ENCODE measurements around the gene DSCAML1. TPM values are rescaled to one million over a fixed set of nuclear protein-coding genes. Genes with fewer than 3 reads are reported as not detected.

Gene DSCAML1
- total and polyA plus RNA-seq, 2 of the 8 experiments (the other 6 are each of a cell fraction or from before 2014, with no cell fraction given): 0.19 to 0.24 TPM

GRCh38 chr11:117818041-117818873 is 21.2 kb upstream of the DSCAML1 start:
- H3K27ac ChIP-seq (ENCODE audit: low read depth, low read length): no peak overlapping the region
- 75% methylated on average over 9 of the region's 9 CpGs; no CpG with 5 or more reads in 1 of the 2 experiments for WGBS, 2 experiments (ENCODE audit: extremely low coverage in 1 of 2, insufficient coverage in 1 of 2, insufficient read length in 1 of 2, insufficient replicate concordance in 2 of 2, low coverage in 1 of 2, low lambda C conversion rate in 2 of 2, missing lambda C conversion rate in 1 of 2)
- no peaks in the 10 kb centered on the region for H3K36me3 ChIP-seq (ENCODE audit: control insufficient read depth in 2 of 4, insufficient read depth in 4 of 4, low read length in 3 of 4)
- H2AFZ ChIP-seq (ENCODE audit: low read length): 0 out of 2 replicates have a peak overlapping the region, but pooled peaks have one; percentile 17
- no peaks in the 10 kb centered on the region for H3K79me1 ChIP-seq (ENCODE audit: low read depth, low read length)
- H3K23ac ChIP-seq (ENCODE audit: insufficient read length): no peak overlapping the region
- DNase-seq (ENCODE audit: low read depth in 1 of 2, low spot score in 2 of 2): no peak
- ChIA-PET POLR2A (ENCODE audit: partially characterized antibody) (interaction anchor here (1.3 kb wide), 1 partner anchor 393 kb away, joined by 3 read pairs; no protein-coding TSS in a partner anchor), CTCF (ENCODE audit: partially characterized antibody) (interaction anchor here (0.6 to 9.7 kb wide), 87 partner anchors 10 to 450 kb away, joined by 3 to 163 read pairs (median 4); partner anchors contain the start of gene FXYD6)
- 0 out of 4 replicates have a peak overlapping the region, but pooled peaks of 1 of the 2 experiments have one; percentile 37 for H3K4me2 ChIP-seq (ENCODE audit: insufficient read depth in 1 of 2, low read depth in 2 of 2, low read length in 2 of 2)
- no peaks in the 10 kb centered on the region for H4K20me1 ChIP-seq (replicated peaks in 1 of 2; ENCODE audit: control insufficient read depth in 1 of 2, insufficient read depth in 2 of 2, low read length in 2 of 2)
- H3K9ac ChIP-seq (replicated peaks in 1 of 4; ENCODE audit: extremely low read depth in 1 of 4, low read depth in 3 of 4, low read length in 3 of 4): no peak overlapping the region; a peak in 1 of 7 replicates
- H3K27me3 ChIP-seq (replicated peaks in 1 of 4; ENCODE audit: control insufficient read depth in 3 of 4, extremely low read depth in 1 of 4, insufficient read depth in 3 of 4, low read length in 3 of 4): no peaks in the 10 kb centered on the region; a peak in 1 of 7 replicates
- H3K18ac ChIP-seq (ENCODE audit: extremely low read depth, low read length): no peak overlapping the region
- peaks cover 0 to 33% (median 21%) of the 10 kb centered on the region in 4 experiments; a peak in 6 of 7 replicates for H3K4me1 ChIP-seq (replicated peaks in 1 of 4; ENCODE audit: control insufficient read depth in 3 of 4, insufficient read depth in 4 of 4, low read length in 3 of 4)
- no peak overlapping the region for H2BK5ac ChIP-seq (ENCODE audit: low read depth, low read length)
- no peaks in the 10 kb centered on the region for H3K79me2 ChIP-seq (ENCODE audit: control insufficient read depth in 1 of 2, insufficient read depth in 2 of 2, low read length in 2 of 2)
- no peak overlapping the region for H4K8ac ChIP-seq (ENCODE audit: extremely low read depth, insufficient read depth, low read length)
- H3K4me3 ChIP-seq (ENCODE audit: extremely low read depth in 1 of 4, insufficient read depth in 2 of 4, low read depth in 3 of 4, low read length in 4 of 4): no peak overlapping the region
- no peak overlapping the region for H2BK20ac ChIP-seq (ENCODE audit: low read length)
- FAIRE-seq: no peak
- no peak overlapping the region; the same call in 1 of the 2 replicates for H2AK5ac ChIP-seq (ENCODE audit: low read depth, low read length)
- H3K56ac ChIP-seq (replicated peaks; ENCODE audit: insufficient read length, low read depth, low read length): no peak overlapping the region
- no peak overlapping the region for H4K5ac ChIP-seq (ENCODE audit: insufficient read length, low read depth, low read length)
- no peak overlapping the region for H3K14ac ChIP-seq (ENCODE audit: insufficient read length)
- no peaks in the 10 kb centered on the region for H3K9me3 ChIP-seq (ENCODE audit: insufficient read depth in 2 of 2, low read depth in 1 of 2, low read length in 1 of 2)
- no peak overlapping the region for H4K91ac ChIP-seq (replicated peaks; ENCODE audit: insufficient read length, low read length)
- H2BK15ac ChIP-seq (ENCODE audit: low read length): peak overlapping the region; percentile 81
- H3K23me2 ChIP-seq (ENCODE audit: low read depth, low read length): no peaks in the 10 kb centered on the region; the same call in 1 of the 2 replicates
- H2BK12ac ChIP-seq (ENCODE audit: low read depth, low read length): 0 out of 2 replicates have a peak overlapping the region, but pooled peaks have one; percentile 1
- H2BK120ac ChIP-seq (replicated peaks; ENCODE audit: low read depth, low read length): no peak overlapping the region
- H3K4ac ChIP-seq (replicated peaks; ENCODE audit: insufficient read length, low read depth, low read length): no peak overlapping the region
- TF ChIP-seq SIRT6 (IDR thresholded peaks at IDR 0.05; ENCODE audit: low read length) (no peak), KDM1A (IDR thresholded peaks at IDR 0.05; ENCODE audit: borderline replicate concordance, low read length) (no peak), EGR1 (IDR thresholded peaks at IDR 0.05; ENCODE audit: borderline replicate concordance, low read depth, low read length) (no peak), RAD21 (IDR thresholded peaks at IDR 0.05 in 1 of 2, conservative IDR thresholded peaks at IDR 0.05 in 1 of 2; ENCODE audit: low read depth in 2 of 2, low read length in 2 of 2) (no peak), MAFK (IDR thresholded peaks at IDR 0.05; ENCODE audit: low read depth, low read length) (no peak), SIN3A (conservative IDR thresholded peaks at IDR 0.05 in 1 of 2, IDR thresholded peaks at IDR 0.05 in 1 of 2; ENCODE audit: low read depth in 1 of 2, low read length in 2 of 2) (no peak), POLR2A (IDR thresholded peaks at IDR 0.05; ENCODE audit: control extremely low read depth in 1 of 2, low read depth in 2 of 2, low read length in 2 of 2) (no peak), GABPA (IDR thresholded peaks at IDR 0.05; ENCODE audit: borderline replicate concordance, insufficient read depth, low read length) (no peak), NANOG (IDR thresholded peaks at IDR 0.05; ENCODE audit: insufficient read depth, low read depth, low read length, poor library complexity, severe bottlenecking) (no peak), SAP30 (IDR thresholded peaks at IDR 0.05; ENCODE audit: insufficient read depth, insufficient replicate concordance, low read length) (no peak), TAF1 (IDR thresholded peaks at IDR 0.05; ENCODE audit: low read depth, low read length) (no peak)

Measured in H1 (cell line).